Activated CD4-positive, alpha-beta T cell treated with anti-CD3 and anti-CD28 coated beads for 4 hours (primary cell): ENCODE data around the gene ATG7.
"Not testable (repeated sequence)": the region's sequence is repeated elsewhere in the genome, so short reads cannot be mapped to it uniquely, and the experiment has no call there.

Experiments used
- DNase-seq, 2 donors: peaks; one replicate each; pipeline ENCODE4 v3.0.0-alpha.2; 2020

The ATG7 gene

DNA sequence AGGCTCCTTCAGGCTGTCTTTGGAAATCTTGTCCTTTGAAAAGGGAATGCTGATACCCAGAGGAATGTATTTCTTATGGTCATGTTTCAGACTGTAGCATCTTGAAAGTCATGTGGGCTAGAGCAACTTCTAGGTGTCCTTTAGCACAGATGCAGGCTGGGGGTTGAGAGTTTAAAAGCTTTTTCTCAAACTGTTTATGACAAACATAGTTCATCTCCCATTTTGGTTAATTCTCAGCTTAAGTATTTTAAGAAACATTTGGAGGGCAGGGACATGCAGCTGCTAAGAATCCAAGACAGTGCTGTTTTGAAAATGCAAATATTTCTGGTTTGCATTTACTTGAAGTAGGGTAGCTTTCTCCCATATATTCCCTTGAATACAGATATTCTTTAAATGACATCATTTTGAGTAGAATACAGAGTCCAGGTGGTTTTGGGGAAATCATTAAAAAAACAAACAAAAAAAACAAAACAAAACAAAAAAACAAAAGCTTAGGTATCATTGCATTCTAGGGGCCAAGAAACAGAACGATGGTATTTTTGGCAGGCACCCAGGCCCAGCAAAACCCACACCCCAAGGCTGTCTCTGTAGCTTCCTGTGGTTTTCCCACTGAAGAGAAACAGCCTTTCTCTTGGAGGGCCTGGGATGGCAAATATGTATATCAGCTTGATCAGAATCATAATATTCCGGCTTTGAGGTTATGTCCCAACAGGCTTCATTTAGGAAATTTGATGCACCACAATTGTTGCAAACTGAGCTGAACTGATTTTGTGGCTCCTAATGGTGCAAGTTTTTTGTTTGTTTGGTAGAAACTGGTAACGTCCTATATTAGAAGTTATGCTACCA, 120.0 kb downstream of the ATG7 start:
- no peak for DNase-seq

DNA sequence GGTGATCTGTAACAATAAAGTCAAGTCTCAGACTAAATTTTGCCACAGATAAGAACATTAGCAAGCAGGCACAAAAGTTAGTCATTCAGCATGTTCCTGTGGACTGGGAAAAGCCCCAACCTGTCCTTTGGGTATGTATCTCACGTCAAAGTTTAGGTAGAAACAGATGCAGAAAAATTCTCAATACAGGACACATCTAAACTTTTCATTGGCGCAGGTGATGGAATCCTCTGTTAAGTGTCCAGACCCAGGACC, 120.6 kb downstream of the ATG7 start:
- DNase-seq = no peak

DNA sequence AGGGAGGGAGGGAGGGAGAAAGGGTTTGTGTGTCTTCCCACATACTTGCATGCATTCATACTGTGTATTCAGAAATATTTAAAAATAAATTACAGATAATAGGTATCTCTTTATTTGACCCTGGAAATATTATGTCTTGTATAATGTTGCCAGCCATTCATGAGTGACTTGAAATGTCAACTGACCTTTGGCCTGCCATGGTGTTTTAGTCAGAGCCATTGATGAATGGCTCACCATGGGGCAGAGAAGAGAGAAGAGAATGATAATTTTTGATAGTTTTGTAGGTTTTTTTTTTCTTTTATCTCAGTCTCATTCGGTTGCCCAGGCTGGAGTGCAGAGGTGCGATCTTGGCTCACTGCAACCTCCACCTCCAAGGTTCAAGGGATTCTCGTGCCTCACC, 121.2 kb downstream of the ATG7 start:
- DNase-seq = no peak

DNA sequence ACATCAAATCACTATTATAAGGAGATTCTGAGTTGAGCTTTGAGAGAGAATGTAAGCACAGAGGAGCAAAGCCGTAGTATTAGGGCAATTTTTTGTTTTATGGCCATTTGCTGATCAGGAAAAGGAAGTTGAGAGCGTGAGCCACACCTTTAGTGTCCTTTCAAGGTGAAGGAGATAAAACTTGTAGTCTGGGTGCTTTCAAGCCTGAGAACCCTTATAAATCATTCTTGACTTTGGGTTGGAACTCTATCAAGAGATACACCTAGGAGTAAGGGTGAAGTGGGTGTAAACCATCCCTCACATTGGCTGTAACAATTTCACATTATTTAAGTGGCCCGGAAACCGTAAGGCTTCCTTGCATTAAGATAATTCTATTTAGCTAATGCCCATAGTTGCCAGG, 122.2 kb downstream of the ATG7 start:
- no peak for DNase-seq

DNA sequence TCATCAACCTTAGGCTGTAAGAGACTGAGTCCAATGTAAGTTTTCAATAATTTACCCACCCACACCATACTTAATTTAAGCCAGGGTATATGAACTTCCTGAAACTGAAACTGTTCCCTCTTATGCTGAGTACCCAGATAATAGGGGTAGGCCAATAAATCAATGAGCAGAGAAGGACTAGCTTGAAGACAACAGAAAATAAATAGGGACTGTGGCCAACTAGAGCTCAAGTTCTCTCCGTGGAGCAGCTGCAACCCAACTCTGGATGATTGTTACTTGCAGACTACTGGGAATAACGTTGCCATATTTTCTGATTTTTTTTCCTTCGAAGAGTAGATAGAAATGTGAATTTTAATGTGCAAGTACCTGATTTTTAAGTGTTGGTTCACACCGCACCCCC, 128.0 kb downstream of the ATG7 start:
- no peak for DNase-seq

DNA sequence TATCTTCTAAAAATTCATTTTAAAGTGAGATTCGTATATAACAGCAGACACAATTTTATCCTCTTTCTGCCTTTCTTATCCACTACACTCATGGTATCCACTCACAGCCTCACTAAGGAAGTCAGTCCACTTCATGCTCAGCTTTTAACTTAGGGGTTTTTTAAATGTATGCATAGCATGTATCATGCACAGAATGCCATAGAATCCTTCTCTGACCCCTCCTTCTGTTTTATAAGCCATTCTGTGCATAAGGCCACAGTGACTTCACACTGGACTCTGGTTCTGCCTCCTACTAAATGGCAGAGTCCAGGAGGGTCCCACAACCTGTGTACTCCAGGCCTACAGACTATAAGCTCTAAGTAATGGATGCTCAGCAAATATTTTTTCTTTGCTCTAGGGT, 129.2 kb downstream of the ATG7 start:
- DNase-seq = no peak

DNA sequence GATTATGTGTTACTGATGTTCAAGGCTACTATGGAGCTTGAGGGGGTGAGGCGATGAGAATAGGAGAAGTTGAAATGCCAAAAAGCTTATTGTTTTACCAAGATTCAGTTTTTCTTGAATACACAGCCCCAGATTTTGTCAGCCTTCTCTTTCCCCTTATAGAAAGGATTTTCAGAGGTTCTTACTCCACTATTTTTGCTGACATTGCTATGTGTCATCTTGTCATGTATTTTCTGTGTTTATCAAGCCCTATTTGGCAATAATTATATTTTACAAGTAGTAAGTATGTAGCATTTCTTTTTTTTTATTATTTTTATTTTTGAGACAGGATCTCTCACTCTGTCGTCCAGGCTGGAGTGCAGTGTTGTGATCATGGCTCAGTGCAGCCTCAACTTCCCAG, 133.1 kb downstream of the ATG7 start:
- no peak for DNase-seq

DNA sequence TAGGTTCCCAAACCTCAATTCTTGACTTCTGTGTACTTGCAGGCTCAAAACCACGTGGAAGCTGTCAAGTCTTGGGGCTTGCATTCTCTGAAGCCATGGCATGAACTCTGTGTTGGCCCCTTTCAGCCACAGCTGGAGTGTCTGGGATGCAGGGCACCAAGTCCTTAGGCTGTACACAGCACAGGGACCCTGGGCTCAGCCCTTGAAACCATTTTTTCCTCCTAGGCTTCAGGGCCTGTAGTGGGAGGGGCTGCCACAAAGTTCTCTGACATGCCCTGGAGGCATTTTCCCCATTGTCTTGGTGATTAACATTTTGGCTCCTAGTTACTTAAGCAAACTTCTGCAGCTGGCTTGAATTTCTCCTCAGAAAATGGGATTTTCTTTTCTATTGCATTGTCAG, 135.4 kb downstream of the ATG7 start:
- DNase-seq = no peak

DNA sequence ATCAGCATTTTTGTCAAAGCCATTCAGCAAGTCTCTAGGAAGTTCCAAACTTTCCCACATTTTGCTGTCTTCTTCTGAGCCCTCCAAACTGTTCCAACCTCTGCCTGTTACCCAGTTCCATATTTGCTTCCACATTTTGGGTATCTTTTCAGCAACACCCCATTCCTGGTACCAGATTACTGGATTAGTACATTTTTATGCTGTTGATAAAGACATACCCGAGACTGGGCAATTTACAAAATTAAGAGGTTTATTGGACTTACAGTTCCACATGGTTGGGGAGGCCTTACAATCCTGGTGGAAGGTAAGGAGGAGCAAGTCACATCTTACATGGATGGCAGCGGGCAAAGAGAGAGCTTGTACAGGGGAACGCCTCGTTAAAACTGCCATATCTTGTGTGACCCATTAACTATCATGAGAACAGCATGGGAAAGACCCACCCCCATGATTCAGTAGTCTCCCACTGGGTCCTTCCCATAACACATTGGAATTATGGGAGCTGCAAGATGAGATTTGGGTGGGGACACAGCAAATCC, 136.2 kb downstream of the ATG7 start:
- DNase-seq = not testable (repeated sequence)

DNA sequence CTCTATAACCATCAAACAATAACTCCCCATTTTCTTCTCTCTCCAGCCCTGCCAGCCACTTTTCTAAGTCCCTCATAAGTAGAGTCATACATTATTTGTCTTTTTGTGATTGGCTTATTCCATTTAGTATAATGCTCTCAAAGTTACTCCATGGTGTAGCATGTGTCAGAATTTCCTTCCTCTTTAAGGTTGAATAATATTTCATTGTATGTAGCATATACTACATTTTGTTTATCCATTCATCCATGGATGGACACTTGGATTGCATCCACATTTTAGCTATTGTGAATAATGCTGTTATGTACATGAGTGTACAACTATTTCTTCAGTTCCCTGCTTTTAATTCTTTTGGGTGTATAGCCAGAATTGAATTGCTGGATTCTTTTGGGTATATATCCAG, 138.4 kb downstream of the ATG7 start:
- DNase-seq = no peak

DNA sequence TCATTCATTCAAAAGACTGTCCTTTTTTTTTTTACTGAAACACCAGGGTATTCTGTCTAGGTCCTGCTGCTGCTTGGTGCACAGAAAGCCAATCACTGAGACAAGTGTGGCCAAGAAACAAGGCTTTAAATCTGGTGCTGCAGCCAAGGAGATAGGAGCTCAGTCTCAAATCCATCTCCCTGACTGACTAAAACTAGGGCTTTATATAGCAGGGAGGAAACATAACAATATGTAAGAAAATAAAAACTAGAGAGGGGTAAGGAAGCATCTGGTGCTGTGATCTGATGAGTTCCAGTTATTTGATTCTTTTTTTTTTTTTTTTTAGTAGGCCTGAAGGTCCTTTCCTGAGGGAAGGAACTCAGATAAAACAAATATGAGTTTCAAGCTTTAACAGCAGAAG, 139.8 kb downstream of the ATG7 start:
- DNase-seq = no peak

DNA sequence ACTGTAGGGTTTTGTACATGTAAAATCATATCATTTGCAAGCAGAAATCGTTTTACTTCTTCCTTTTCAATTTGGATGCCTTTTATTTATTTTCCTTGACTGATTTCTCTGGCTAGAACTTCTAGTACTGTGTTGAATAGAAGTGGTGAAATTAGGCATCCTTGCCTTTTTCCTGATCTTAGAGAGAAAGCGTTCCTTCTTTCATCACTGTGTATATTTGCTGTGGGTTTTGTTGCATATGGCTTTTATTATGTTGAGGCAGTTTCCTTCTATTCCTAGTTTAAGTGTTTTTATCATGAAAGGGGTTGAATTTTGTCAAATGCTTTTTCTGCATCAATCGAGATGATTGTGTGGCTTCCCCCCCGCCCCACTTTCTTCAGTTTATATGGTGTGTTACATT, 140.9 kb downstream of the ATG7 start:
- DNase-seq = no peak

DNA sequence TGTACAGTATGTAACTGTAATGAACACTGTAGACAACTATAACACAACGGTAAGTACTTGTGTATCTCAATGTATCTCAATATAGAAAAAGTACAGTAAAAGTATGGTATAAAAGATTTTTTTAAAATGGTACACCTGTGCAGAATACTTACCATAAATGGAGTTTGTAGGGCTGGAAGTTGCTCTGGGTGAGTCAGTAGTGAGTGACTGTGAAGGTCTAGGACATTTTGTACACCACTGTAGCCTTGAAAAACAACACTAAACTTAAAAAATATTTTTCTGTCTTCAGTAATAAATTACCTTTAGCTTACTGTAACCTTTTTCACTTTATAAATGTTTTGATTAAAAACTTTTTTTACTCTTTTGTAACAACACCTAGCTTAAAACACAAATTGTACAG, 142.9 kb downstream of the ATG7 start:
- DNase-seq = no peak

DNA sequence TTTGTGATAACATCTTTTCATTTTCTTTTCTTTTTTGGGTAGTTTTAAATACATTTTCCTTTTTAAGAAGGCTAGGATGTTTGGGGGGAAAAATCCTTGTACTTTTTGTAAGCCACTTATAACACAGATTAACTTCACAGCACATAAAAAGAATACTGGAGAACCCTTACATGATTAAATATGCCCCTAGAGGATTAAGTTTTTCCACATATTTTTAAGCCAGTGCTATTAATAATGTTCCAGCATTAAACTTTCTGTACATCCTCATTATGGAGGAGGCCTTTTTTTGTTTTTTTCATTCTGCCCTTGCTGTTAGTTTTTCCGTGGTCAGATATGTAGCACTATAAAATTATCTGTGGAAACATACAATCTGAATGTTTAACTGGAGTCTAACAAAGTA, 147.9 kb downstream of the ATG7 start:
- no peak for DNase-seq

DNA sequence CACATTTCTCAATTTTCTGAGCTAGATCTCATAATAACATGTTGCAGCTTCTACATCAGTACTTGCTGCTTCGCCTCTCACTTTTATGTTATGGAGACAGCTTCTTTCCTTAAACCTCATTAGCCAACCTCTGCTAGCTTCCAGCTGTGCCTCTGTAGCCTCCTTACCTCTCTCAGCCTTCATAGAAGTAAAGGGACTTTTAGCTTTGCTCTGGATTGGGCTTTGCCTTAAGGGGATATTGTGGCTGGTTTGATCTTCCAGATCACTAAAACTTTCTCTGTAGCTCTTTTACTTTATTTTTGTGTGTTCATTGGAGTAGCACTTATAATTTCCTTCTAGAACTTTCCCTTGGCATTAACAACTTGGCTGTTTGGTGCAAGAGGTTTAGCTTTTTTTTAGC, 150.1 kb downstream of the ATG7 start:
- no peak for DNase-seq

DNA sequence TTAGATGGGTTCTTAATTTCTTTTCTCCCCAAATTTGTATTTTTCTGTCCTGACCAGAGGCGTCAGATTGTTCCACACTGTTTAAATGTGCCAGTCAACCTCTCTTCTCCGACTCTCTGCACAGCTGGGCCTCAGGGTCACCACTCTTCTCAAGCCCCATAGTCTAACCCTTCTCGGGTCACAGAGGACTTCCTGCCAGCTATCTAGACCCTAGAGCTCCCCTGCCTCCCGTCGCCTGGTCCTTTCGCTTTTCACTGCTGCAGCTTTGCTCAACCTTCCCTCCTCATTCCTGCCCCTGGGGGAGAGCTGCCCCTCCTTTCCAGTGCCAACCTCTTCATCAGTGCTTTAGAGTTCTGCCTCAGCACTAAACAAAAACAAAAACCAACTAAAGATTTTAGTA, 151.7 kb downstream of the ATG7 start:
- DNase-seq = no peak

DNA sequence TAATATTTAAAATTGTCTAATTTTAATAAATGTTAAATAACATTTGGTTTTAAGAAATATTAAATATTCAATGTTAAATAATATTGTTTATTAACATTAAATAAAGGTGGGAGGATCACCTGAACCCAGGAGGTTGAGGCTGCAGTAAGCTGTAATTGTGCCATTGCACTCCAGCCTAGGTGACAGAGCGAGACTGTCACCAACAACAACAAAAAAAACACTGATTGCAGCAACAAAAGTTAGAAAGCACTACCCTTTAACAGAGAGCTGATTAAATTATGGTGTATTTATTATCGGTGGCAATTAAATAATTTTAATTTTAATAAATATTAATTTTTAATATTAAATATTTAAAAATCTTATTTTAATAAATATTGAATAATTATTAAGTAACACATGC, 152.1 kb downstream of the ATG7 start:
- DNase-seq = no peak

DNA sequence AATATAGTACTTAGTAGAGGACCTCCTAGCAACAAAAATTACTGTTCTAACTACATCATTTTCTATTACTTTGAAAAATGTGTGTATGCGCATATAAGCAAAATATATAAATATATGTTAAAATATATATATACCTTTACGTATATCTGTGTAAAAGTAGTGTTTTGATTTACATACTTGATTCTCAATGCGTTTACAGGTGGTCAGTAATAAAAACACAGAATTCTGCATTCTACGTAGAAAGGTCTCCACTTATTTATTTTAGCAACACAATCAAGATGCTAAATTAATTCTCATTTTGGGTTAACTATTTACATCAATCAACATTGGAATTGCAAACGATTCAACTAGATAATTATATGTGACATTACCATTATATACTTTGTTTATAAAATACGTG, 158.0 kb downstream of the ATG7 start:
- DNase-seq = no peak

DNA sequence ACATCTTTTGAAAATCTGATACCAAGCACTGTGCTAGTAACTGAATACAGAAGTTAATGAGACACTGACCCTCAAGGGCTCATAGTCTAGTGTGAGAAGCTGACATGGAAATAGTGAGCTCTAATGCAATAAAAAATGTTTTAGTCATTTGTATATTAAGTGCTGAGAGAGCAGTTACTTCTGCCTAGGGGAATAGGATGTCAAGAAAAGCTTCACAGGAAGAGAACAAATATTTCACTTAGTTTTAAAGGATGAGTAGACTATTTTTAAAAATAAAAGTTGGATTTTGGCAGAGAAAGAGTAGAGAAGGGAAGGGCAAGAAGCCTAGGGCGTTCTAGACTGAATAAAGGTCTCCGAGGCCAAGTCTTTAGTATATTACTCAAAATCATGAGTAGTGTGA, 158.4 kb downstream of the ATG7 start:
- DNase-seq = no peak

DNA sequence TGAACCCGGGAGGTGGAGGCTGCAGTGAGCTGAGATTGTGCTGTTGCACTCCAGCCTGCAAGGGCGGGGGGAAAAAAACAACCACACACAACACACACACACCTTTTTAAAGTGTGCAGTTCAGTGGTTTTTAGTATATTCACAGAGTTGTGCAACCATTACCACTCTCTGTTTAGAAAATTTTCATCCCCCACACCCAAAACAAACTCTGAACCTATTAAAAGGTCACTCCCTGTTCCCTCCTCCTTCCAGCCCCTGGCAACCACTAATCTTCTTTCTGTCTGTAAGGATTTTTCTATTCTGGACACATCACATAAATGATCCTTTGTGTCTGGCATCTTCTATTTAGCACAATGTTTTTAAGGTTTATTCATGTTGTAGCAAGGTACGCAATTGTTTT, 159.1 kb downstream of the ATG7 start:
- no peak for DNase-seq

DNA sequence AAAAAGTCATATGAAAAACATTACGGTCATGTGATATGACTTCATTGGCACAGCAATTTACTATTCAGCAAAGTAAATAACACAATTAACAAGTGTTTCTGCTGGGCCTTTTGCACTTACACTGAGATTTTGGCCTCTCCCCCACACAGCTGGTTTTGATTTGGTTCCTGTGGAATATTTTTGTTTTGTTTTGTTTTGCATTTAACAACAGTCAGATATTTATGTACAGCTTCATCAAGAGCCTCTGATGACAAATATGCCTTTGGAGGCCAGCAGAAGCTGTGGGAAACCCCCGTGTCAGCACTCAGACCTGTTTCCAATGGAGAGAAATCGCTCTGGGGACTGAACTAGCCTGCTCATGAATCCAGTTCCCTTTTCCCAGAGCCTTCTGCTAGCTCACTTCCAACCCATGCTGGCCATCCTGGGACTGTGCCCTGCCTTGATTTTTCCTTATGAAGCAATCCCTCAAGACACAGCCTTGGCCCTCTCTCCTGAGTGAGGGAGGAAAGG, 161.9 kb downstream of the ATG7 start:
- DNase-seq = no peak

DNA sequence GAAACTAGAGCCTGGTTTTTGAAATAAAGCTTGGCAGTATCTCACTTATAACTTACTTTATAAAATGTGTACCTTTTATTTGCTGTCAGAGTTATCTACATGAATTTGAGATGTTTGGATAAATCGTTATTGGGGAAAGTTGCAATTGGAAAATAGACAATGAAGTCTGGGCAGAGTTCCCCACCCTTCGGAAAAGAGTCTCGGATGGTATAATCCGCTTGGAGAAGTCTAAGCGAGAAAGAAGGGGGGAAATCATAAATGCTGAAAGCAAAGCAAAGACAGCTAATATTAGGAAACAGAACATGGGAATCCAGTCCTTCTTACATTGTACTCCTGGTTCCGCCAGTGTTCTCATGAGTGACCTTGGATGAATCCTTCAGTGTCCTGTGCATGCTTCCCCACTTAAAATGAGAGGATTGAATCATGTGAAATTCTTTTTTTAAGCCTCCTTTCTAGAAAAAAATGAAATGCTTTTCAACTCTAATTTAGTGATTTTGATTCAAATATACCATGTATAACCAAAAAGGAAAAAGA, 162.4 kb downstream of the ATG7 start:
- DNase-seq = no peak

DNA sequence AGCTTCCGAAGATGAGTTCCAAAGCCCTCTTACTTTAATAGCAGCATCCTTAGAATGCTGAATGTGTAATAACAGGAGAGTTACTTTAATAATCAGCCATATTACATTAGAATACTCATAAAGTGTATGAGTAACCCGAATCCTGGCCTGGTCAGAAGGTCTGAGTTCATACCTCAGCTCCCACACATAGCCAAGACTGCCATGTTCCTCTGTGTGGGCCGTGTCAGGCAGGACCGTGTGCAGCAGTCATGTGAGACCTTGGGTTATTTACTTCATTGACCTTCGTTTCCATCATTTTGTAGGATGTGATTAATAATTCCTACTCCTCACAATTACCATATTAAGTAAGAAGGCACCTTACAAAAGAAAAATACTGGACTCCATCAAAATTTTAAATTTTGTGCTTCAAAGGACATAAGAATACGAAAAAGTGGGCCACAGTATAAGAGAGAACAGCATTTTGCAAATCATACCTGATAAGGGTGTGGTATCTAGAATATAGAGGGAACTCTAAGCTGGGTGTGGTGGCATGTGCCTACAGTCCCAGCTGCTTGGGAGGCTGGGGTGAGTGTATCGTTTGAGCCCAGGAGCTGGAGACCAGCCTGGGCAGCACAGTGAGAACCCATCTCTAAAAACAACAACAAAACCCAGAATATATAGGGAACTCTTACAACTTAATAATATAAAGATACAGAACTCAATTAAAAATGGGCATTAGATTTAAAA, 163.4 kb downstream of the ATG7 start:
- no peak for DNase-seq

DNA sequence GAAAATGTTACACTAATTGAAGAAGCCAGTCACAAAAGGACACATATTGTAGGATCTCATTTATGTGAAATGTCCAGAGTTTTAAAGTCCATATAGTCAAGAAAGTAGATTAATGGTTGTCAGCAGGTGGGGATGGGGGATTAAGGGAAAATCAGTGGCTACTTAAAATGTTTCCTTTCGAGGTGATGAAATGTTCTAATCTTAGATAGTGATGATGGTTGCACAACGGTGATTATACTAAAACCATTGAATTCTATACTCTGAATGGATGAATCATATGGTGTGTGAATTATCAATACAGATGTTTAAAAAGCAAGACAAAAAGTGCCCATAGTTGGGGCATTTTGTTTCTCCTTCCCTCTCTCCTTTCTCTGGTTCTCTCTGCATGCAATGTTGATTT, 164.6 kb downstream of the ATG7 start:
- DNase-seq = no peak
